ENCODE results near the gene KRTAP12-2.

DNA sequence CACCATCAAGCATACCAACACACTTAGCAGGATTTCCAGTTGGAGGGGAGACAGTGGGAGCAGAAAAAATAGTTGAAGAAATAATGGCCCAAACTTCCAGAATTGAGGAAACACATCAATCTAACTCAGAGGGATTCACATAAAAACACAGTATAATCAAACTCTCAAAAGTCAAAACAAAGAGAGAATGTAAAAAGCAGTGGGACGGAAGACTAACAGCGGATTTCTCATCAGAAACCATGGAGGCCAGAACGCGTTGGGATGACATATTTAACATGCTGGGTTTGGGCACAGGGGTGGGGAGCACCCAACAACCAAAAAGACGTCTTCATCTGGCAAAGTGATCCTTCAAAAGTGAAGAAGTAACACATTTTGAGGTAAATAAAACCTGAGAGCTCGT is 46.8 kb downstream of the KRTAP12-2 start:
- TF ChIP-seq POLR2A (IDR thresholded peaks at IDR 0.05; ENCODE audit: low read depth), result no peak
- no peak for TF ChIP-seq CTCF (IDR thresholded peaks at IDR 0.05)
- TF ChIP-seq POLR2AphosphoS5 (IDR thresholded peaks at IDR 0.05), result no peak
